Measurements from ENCODE around the gene ADCY3. TPM values are rescaled to one million over a fixed set of nuclear protein-coding genes. Genes with fewer than 3 reads are reported as not detected.

Gene ADCY3
- total RNA-seq, 1 experiment from 2014 or later = 39.5 TPM

GRCh38 chr2:24791452-24791851 is 128.6 kb downstream of the ADCY3 start:
- H3K4ac ChIP-seq (ENCODE audit: low read depth, low read length) = no peak overlapping the region
- H3K27ac ChIP-seq (ENCODE audit: insufficient read length, low read depth, low read length) = no peak overlapping the region
- H3K9me3 ChIP-seq (ENCODE audit: control insufficient read depth, low read depth, low read length) = no peaks in the 10 kb centered on the region
- no peak for DNase-seq
- H3K27me3 ChIP-seq (ENCODE audit: insufficient read depth, low read length) = no peaks in the 10 kb centered on the region
- no peak overlapping the region for H3K56ac ChIP-seq (ENCODE audit: insufficient read length, low read depth, low read length)
- H3K18ac ChIP-seq (ENCODE audit: insufficient read length, low read depth, low read length) = no peak overlapping the region
- no peaks in the 10 kb centered on the region for H3K79me1 ChIP-seq (ENCODE audit: insufficient read depth, low read depth, low read length, poor library complexity, severe bottlenecking)
- H3K4me2 ChIP-seq (ENCODE audit: insufficient read depth, insufficient read length, low read length) = no peak overlapping the region
- H3K36me3 Mint-ChIP-seq (ENCODE audit: insufficient read depth in 1 of 3, low read depth in 3 of 3) = peaks cover 16 to 30% (median 29%) of the 10 kb centered on the region in 3 experiments; a peak in 6 of 7 replicates
- H3K4me1 ChIP-seq (ENCODE audit: insufficient read depth, low read length) = no peaks in the 10 kb centered on the region
- no peak overlapping the region for H2BK12ac ChIP-seq (ENCODE audit: insufficient read length, low read depth, low read length)
- no peaks in the 10 kb centered on the region for H4K20me1 ChIP-seq (ENCODE audit: control insufficient read depth, insufficient read depth, insufficient read length)
- no peak overlapping the region for H4K8ac ChIP-seq (replicated peaks; ENCODE audit: insufficient read length, low read depth, low read length)
- H2BK20ac ChIP-seq (ENCODE audit: low read depth, low read length, poor library complexity, severe bottlenecking) = no peak overlapping the region
- peak overlapping the region in 1 of 3 experiments; percentile 28; a peak in 2 of 7 replicates for H3K27ac Mint-ChIP-seq
- no CpG with 5 or more reads among the region's 5 CpGs for WGBS (ENCODE audit: extremely low coverage, insufficient read length, low lambda C conversion rate)
- peaks cover 35 to 37% of the 10 kb centered on the region in 2 experiments for H3K4me1 Mint-ChIP-seq
- H3K23me2 ChIP-seq (ENCODE audit: insufficient read length, low read depth, low read length, poor library complexity, severe bottlenecking) = peaks cover 13% of the 10 kb centered on the region
- H4K5ac ChIP-seq (ENCODE audit: insufficient read length, low read depth, low read length) = no peak overlapping the region
- H2AK5ac ChIP-seq (ENCODE audit: insufficient read length, low read length) = no peak overlapping the region
- no peak overlapping the region for H3K14ac ChIP-seq (ENCODE audit: insufficient read depth, low read length)
- no peak overlapping the region for H2BK5ac ChIP-seq (ENCODE audit: insufficient read length, low read length)
- no peak overlapping the region for H3K9ac ChIP-seq (ENCODE audit: extremely low read depth, insufficient read length, low read length)
- H3K23ac ChIP-seq (ENCODE audit: insufficient read length, low read depth, low read length) = no peak overlapping the region
- H2BK15ac ChIP-seq (ENCODE audit: low read depth, low read length) = no peak overlapping the region
- H3K27me3 Mint-ChIP-seq (ENCODE audit: low read depth) = no peaks in the 10 kb centered on the region; the same call in 1 of the 2 replicates
- H3K9me3 Mint-ChIP-seq = no peaks in the 10 kb centered on the region
- H3T11ph ChIP-seq (ENCODE audit: low read length) = no peak overlapping the region
- H3K4me3 Mint-ChIP-seq = no peak overlapping the region; a peak in 1 of 5 replicates
- no peak overlapping the region for H2AFZ ChIP-seq (ENCODE audit: low read length)
- peaks cover 21% of the 10 kb centered on the region; the same call in 1 of the 2 replicates for H3K79me2 ChIP-seq (ENCODE audit: insufficient read depth, low read length)
- H4K91ac ChIP-seq (ENCODE audit: insufficient read length, low read depth, low read length) = no peak overlapping the region
- no peak for TF ChIP-seq CTCF (conservative IDR thresholded peaks at IDR 0.05)
- H2BK120ac ChIP-seq (ENCODE audit: low read depth, low read length, poor library complexity, severe bottlenecking) = no peak overlapping the region

All from H9 (cell line).